Upper lobe of left lung (tissue), 6 donors: Measurements from ENCODE around the gene DIAPH3. TPM values are rescaled to one million over a fixed set of nuclear protein-coding genes. Genes with fewer than 3 reads are reported as not detected.
"Not testable (repeated sequence)": the region's sequence is repeated elsewhere in the genome, so short reads cannot be mapped to it uniquely, and the experiment has no call there.

Experiments used
- ATAC-seq, 2 donors: fragments of 200-7000 bp; cut with Tn5 transposase; one replicate each; pipeline ENCODE4 v1.9.1; 2022; ENCODE audit warnings: mild to moderate bottlenecking in 2 of 2, moderate library complexity in 2 of 2; ENCODE audit not compliant: low FRiP score in 2 of 2
- DNase-seq, 2 donors: peaks; one replicate each; pipeline ENCODE4 v3.0.0-alpha.2; 2019 to 2020
- H3K27ac ChIP-seq, 4 donors: fragments of 200-600 bp; sonication (generic); one replicate each; pipeline ENCODE4 v1.5.1; 2016 to 2019
- H3K27me3 ChIP-seq, 4 donors: fragments of 200-600 bp; sonication (generic); one replicate each; pipeline ENCODE4 v1.5.1; 2017 to 2019
- H3K36me3 ChIP-seq, 4 donors: fragments of 200-600 bp; sonication (generic); one replicate each; pipeline ENCODE4 v1.5.1; 2016 to 2019
- H3K4me1 ChIP-seq, 4 donors: fragments of 200-600 bp; sonication (generic); one replicate each; pipeline ENCODE4 v1.5.1; 2018 to 2019
- H3K4me3 ChIP-seq, 4 donors: fragments of 200-600 bp; sonication (generic); one replicate each; pipeline ENCODE4 v1.5.1; 2017 to 2019; ENCODE audit warnings: mild to moderate bottlenecking in 2 of 4, moderate library complexity in 1 of 4
- H3K9me3 ChIP-seq, 4 donors: fragments of 200-600 bp; sonication (generic); one replicate each; pipeline ENCODE4 v1.5.1; 2018 to 2019
- EP300 ChIP-seq, 4 donors: sonication (generic); formaldehyde crosslinking; IDR thresholded peaks; one replicate each; pipeline ENCODE4 v1.5.1; 2017; ENCODE audit warnings: antibody characterized with exemption in 4 of 4, control low read depth in 2 of 4
- POLR2A ChIP-seq, 4 donors: fragments of 450-650 bp; IDR thresholded peaks; one replicate each; pipeline ENCODE4 v1.5.1; 2016 to 2017; ENCODE audit warnings: antibody characterized with exemption in 4 of 4, mild to moderate bottlenecking in 2 of 4
- POLR2AphosphoS5 ChIP-seq, 2 donors: sonication (generic); formaldehyde crosslinking; IDR thresholded peaks; one replicate each; pipeline ENCODE4 v1.5.1; 2017; ENCODE audit warnings: antibody characterized with exemption in 2 of 2
- WGBS, 2 donors: methylation state at CpG; one replicate each; pipeline ENCODE4 v1.1.5; 2017 to 2018; 5-methylcytosine and 5-hydroxymethylcytosine counted together
- total RNA-seq, 6 donors: library from RNA; depleted of rRNA in 4 of 6; stranded (reverse); fragments of >200 nt in 4 of 6; gene quantifications; one replicate each; pipeline versions ENCODE4 v1.1.0 to v1.2.1, GENCODE V29; 2016 to 2021
- TF ChIP-seq, protein P1 (sequence below), 6 experiments: fragments of 450-650 bp in 4 of 6; fragments of 200-600 bp in 2 of 6; sonication (generic) in 2 of 6; IDR thresholded peaks; one replicate each; pipeline ENCODE4 v1.5.1; 2016 to 2019; ENCODE audit warnings: antibody characterized with exemption in 6 of 6
- donor health status: DM: no; HTN: no; CAD: no; lungs with moderate emphysema.
- donor health status: DM: no; HTN: yes; CAD: no; lungs with severe emphysema.

Gene DIAPH3
- total RNA-seq, 6 donors from 2014 or later, result 2.8 to 6.3 (median 5.4) TPM

DNA sequence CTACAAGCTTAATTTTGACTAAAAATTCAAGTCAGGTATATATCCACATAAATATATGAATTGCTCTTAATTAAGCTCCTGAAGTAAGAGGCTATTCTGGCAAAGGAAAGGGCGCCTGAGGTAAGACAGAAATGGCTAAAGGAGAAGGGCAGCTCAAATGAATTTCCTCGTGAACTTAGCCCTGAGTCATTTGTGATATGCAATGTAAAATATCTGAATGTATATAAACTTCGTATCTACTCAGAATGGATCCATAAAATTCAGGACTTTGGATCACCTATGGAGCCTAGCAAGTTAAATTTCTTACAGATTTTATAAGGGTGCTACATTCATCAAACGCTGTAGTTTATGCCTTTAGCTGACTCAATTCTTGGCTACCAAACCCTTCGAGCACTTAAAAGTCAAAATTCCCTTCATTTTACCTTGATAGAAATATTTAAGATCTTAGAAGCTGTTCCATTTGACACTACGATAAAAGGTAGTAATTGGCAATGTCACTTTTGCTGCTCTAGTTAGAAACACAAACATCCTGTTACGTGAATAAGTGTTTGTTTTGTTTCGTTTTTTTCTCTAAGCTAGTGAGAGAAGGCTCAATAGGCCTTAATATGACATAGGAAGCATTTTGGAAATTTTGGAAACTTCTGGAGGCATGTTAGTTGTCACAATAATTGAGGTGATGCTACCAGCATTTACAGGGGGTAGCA lies 69.2 kb downstream of the DIAPH3 start:
- WGBS, 2 donors, result 75 to 81% methylated on average over 8 of the region's 8 CpGs
- Histone ChIP-seq H3K27ac (no peak overlapping the region), H3K27me3 (no peaks in the 10 kb centered on the region), H3K4me3 (no peak overlapping the region), H3K36me3 (no peaks in the 10 kb centered on the region), H3K4me1 (no peaks in the 10 kb centered on the region), H3K9me3 (no peaks in the 10 kb centered on the region)
- ATAC-seq (no peak), DNase-seq (no peak)
- no peak for TF ChIP-seq POLR2AphosphoS5 (IDR thresholded peaks at IDR 0.05)
- no peak for TF ChIP-seq POLR2A (IDR thresholded peaks at IDR 0.05)
- no peak for TF ChIP-seq EP300 (IDR thresholded peaks at IDR 0.05)
- TF ChIP-seq, protein P1, sequence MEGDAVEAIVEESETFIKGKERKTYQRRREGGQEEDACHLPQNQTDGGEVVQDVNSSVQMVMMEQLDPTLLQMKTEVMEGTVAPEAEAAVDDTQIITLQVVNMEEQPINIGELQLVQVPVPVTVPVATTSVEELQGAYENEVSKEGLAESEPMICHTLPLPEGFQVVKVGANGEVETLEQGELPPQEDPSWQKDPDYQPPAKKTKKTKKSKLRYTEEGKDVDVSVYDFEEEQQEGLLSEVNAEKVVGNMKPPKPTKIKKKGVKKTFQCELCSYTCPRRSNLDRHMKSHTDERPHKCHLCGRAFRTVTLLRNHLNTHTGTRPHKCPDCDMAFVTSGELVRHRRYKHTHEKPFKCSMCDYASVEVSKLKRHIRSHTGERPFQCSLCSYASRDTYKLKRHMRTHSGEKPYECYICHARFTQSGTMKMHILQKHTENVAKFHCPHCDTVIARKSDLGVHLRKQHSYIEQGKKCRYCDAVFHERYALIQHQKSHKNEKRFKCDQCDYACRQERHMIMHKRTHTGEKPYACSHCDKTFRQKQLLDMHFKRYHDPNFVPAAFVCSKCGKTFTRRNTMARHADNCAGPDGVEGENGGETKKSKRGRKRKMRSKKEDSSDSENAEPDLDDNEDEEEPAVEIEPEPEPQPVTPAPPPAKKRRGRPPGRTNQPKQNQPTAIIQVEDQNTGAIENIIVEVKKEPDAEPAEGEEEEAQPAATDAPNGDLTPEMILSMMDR (IDR thresholded peaks at IDR 0.05), result no peak

DNA sequence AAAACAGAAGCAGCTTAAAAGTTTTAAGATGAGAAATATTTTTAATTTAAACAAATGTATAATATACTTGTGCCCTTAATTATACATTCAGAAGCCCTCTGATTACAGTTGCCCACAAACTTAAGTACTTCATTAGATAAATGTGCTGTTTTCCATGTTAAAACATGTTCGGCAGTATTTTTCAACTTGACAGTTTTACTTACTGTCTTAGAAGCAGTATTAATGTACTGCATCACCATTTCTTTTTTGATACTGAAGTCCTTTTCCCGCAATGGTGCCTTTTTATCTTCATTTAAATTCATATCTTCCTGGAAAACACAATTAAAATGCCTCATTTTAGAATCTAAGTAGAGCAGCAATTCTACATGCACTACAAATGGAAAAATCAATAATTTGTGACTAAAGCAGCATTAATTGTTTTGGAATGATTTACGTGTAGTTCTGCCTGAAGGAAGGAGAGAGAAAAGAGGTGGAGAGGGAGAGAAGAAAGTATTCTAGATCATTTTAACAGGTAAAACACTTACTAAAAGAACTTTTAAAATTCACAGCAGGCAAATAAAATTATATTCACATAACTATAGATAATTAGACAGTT lies 70.2 kb downstream of the DIAPH3 start:
- TF ChIP-seq POLR2A (IDR thresholded peaks at IDR 0.05), result no peak
- no peak for TF ChIP-seq POLR2AphosphoS5 (IDR thresholded peaks at IDR 0.05)
- TF ChIP-seq, protein P1 (IDR thresholded peaks at IDR 0.05), result no peak
- no peak for TF ChIP-seq EP300 (IDR thresholded peaks at IDR 0.05)
- Histone ChIP-seq H3K36me3 (no peaks in the 10 kb centered on the region), H3K27me3 (no peaks in the 10 kb centered on the region), H3K27ac (no peak overlapping the region), H3K4me3 (no peak overlapping the region), H3K4me1 (no peaks in the 10 kb centered on the region), H3K9me3 (no peaks in the 10 kb centered on the region)
- ATAC-seq, result no peak
- 94 to 96% methylated on average over 3 of the region's 3 CpGs for WGBS, 2 donors
- DNase-seq, result no peak

DNA sequence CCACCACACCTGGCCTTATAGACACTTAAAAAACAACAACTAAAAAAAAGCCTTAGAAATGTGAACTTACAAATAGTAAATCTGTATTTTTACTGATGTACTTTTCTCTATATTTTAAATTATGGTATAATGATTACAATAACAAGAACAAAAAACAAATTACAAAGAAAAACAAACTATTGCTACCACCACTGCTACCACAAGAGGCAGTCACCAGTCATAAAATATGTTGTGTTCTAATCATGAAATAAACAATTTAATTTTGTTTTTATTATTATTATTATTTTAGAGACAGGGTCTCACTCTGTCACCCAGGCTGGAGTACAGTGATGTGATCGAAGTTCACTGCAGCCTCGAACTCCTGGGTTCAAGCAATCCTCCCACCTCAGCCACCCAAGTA lies 72.2 kb downstream of the DIAPH3 start:
- Histone ChIP-seq H3K36me3 (no peaks in the 10 kb centered on the region), H3K9me3 (no peaks in the 10 kb centered on the region), H3K4me1 (no peaks in the 10 kb centered on the region), H3K4me3 (no peak overlapping the region), H3K27me3 (no peaks in the 10 kb centered on the region), H3K27ac (no peak overlapping the region)
- DNase-seq, result no peak
- WGBS, 2 donors, result 98% methylated on average over 2 of the region's 2 CpGs
- ATAC-seq, result no peak
- TF ChIP-seq, protein P1 (IDR thresholded peaks at IDR 0.05), result no peak
- TF ChIP-seq POLR2AphosphoS5 (IDR thresholded peaks at IDR 0.05) (no peak), POLR2A (IDR thresholded peaks at IDR 0.05) (no peak), EP300 (IDR thresholded peaks at IDR 0.05) (no peak)

DNA sequence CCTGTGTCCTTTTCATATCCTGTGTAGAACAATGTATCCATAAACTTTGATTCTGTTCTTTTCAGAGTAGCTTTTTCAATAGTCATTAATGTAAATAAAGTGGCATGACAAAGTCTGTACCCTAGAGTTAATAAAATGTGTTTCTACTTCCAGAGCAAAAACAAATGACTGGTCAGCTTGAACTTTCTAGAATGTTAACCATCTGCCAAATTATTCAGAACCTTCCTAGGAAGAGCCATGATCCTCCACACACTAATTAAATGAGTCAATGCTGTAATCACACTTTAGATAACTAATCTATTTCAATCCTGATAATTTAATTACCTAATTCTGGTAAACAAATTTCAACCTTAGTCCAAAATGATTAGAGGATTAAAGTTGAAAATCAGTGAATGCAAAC lies 73.2 kb downstream of the DIAPH3 start:
- H3K4me3 ChIP-seq, result no peak overlapping the region
- H3K9me3 ChIP-seq, result no peaks in the 10 kb centered on the region
- H3K27ac ChIP-seq, result no peak overlapping the region
- no peak for DNase-seq
- H3K4me1 ChIP-seq, result no peaks in the 10 kb centered on the region
- no peaks in the 10 kb centered on the region for H3K36me3 ChIP-seq
- TF ChIP-seq EP300 (IDR thresholded peaks at IDR 0.05) (no peak), POLR2AphosphoS5 (IDR thresholded peaks at IDR 0.05) (no peak), POLR2A (IDR thresholded peaks at IDR 0.05) (no peak)
- TF ChIP-seq, protein P1 (IDR thresholded peaks at IDR 0.05), result no peak
- ATAC-seq, result no peak
- no peaks in the 10 kb centered on the region for H3K27me3 ChIP-seq

DNA sequence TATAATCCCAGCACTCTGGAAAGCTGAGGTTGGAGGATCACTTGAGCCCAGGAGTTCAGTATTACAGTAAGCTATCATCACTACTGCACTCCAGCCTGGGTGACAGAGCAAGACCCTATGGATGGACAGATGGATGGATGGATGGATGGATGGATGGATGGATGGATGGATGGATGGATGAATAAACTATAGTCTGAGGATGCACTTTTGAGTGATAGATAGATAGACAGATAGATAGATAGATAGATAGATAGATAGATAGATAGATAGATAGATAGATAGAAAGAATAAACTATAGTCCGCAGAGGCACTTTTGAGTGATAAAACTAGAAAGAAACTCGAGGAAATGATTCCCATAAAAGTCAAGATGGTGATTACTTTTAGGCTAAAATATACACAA lies 79.9 kb downstream of the DIAPH3 start:
- WGBS, 2 donors, result 87 to 92% methylated on average over 2 of the region's 2 CpGs
- not testable (repeated sequence) for H3K27me3 ChIP-seq, H3K27ac ChIP-seq, H3K4me3 ChIP-seq, ATAC-seq, H3K4me1 ChIP-seq, DNase-seq, H3K9me3 ChIP-seq, H3K36me3 ChIP-seq
